SU-DHL-6 (cell line): Measurements from ENCODE around the gene FANCM.
A peak's percentile ranks its signal among the peaks of the same experiment; 100 is the strongest.

ENCODE experiments used
- H2AFZ ChIP-seq: fragments of 200-600 bp; sonication (generic); 2 replicates; pipeline ENCODE4 v1.6.1; 2014; ENCODE audit warnings: low read depth, mild to moderate bottlenecking, moderate library complexity, mixed read lengths, antibody characterized with exemption, low read length; ENCODE audit not compliant: severe bottlenecking
- H3F3A ChIP-seq: fragments of 200-600 bp; shearing (Covaris generic); 2 replicates; pipeline ENCODE4 v1.6.0; 2016; ENCODE audit warnings: antibody characterized with exemption, mild to moderate bottlenecking; ENCODE audit not compliant: insufficient read depth
- H3K27ac ChIP-seq: fragments of 200-600 bp; sonication (generic); 2 replicates; pipeline ENCODE4 v1.5.1; 2016; ENCODE audit warnings: low read depth, mild to moderate bottlenecking, low read length, moderate library complexity, mixed read lengths
- H3K27me3 ChIP-seq: fragments of 200-600 bp; sonication (generic), shearing (Covaris generic); 2 replicates; pipeline ENCODE4 v1.6.0; 2014; ENCODE audit warnings: mild to moderate bottlenecking, low read length
- H3K36me3 ChIP-seq: fragments of 200-600 bp; sonication (generic); 2 replicates; pipeline ENCODE4 v1.6.1; 2014; ENCODE audit warnings: mild to moderate bottlenecking, low read length, mixed read lengths
- H3K4me2 ChIP-seq: fragments of 300-600, 200-600 bp; shearing (Covaris generic), sonication (generic); 2 replicates; pipeline ENCODE4 v1.6.0; 2014; ENCODE audit warnings: low read length, low read depth, mild to moderate bottlenecking; ENCODE audit not compliant: poor library complexity, severe bottlenecking
- H3K4me3 ChIP-seq: fragments of 200-600 bp; sonication (generic); 2 replicates; pipeline ENCODE4 v1.5.1; 2014; ENCODE audit warnings: antibody characterized with exemption, low read length, mild to moderate bottlenecking, mixed read lengths; ENCODE audit not compliant: insufficient read depth, poor library complexity, severe bottlenecking
- H3K79me2 ChIP-seq: fragments of 200-600 bp; sonication (generic); 2 replicates; pipeline ENCODE4 v1.6.1; 2014; ENCODE audit warnings: mild to moderate bottlenecking, low read length, moderate library complexity; ENCODE audit not compliant: insufficient read depth
- H3K9ac ChIP-seq: fragments of 200-600 bp; sonication (generic); 2 replicates; pipeline ENCODE4 v1.7.0; 2014; ENCODE audit warnings: mild to moderate bottlenecking, low read length
- H3K9me2 ChIP-seq: fragments of 200-600 bp; sonication (generic); replicated peaks from 2 replicates; pipeline ENCODE4 v1.6.1; 2014; ENCODE audit warnings: low read length; ENCODE audit not compliant: insufficient read depth
- H3K9me3 ChIP-seq: fragments of 200-600 bp; sonication (generic); 2 replicates; pipeline ENCODE4 v1.6.1; 2014; ENCODE audit warnings: low read length, mixed read lengths; ENCODE audit not compliant: insufficient read depth
- H4K20me1 ChIP-seq: fragments of 200-600 bp; sonication (generic); 2 replicates; pipeline ENCODE4 v1.6.1; 2014; ENCODE audit warnings: low read depth, mild to moderate bottlenecking, antibody characterized with exemption, low read length, moderate library complexity, mixed read lengths
- CTCF ChIP-seq: fragments of 200-600 bp; sonication (generic); IDR thresholded peaks from one replicate; pipeline ENCODE4 v1.5.1; 2017; ENCODE audit warnings: antibody characterized with exemption, mild to moderate bottlenecking, low read length, moderate library complexity; ENCODE audit not compliant: insufficient read depth, poor library complexity, severe bottlenecking
- EZH2phosphoT487 ChIP-seq: fragments of 200-600 bp; sonication (generic), shearing (Covaris generic); conservative IDR thresholded peaks from 2 replicates; pipeline ENCODE4 v1.6.1; 2018; ENCODE audit warnings: mild to moderate bottlenecking, antibody characterized with exemption, low read length, moderate library complexity, mixed read lengths

Gene FANCM

GRCh38 chr14:45135659-45136395 is at the start of gene FANCM:
Gene FANCM (plus strand): TSS chr14:45135930. CDS start chr14:45136032, 102 bp downstream.
- Histone ChIP-seq H3K9me2 (no peaks in the 10 kb centered on the region), H3F3A (peaks cover 10% of the 10 kb centered on the region), H3K9ac (peak within 1 kb of the TSS; percentile 71), H3K79me2 (peaks cover 75% of the 10 kb centered on the region), H4K20me1 (0 out of 2 replicates have a peak, but pooled peaks cover 4% of the 10 kb centered on the region), H3K36me3 (0 out of 2 replicates have a peak, but pooled peaks cover 3% of the 10 kb centered on the region), H3K9me3 (no peaks in the 10 kb centered on the region), H2AFZ (peak within 1 kb of the TSS; percentile 93), H3K4me3 (peak within 1 kb of the TSS; percentile 76), H3K4me2 (peak within 1 kb of the TSS; percentile 99), H3K27ac (peak within 1 kb of the TSS; percentile 82), H3K27me3 (no peaks in the 10 kb centered on the region)
- TF ChIP-seq CTCF, result no peak
- TF ChIP-seq EZH2phosphoT487, result no peak

- no peaks in the 10 kb centered on the region for H3K27me3 ChIP-seq
- H3K4me2 ChIP-seq, result peak overlapping the region; percentile 34
- H3K9ac ChIP-seq, result no peak overlapping the region
- TF ChIP-seq EZH2phosphoT487, result no peak
- no peak for TF ChIP-seq CTCF
- H3K4me3 ChIP-seq, result no peak overlapping the region
- peaks cover 14% of the 10 kb centered on the region; the same call in 1 of the 2 replicates for H4K20me1 ChIP-seq
- no peaks in the 10 kb centered on the region for H3K9me3 ChIP-seq
- 0 out of 2 replicates have a peak, but pooled peaks cover 3% of the 10 kb centered on the region for H3F3A ChIP-seq
- H2AFZ ChIP-seq, result no peak overlapping the region
- H3K9me2 ChIP-seq, result no peaks in the 10 kb centered on the region
- no peak overlapping the region for H3K27ac ChIP-seq
- peaks cover 100% of the 10 kb centered on the region for H3K79me2 ChIP-seq
- peaks cover 6% of the 10 kb centered on the region; the same call in 1 of the 2 replicates for H3K36me3 ChIP-seq
Observed at GRCh38 chr14:45089813-45090212, 45.9 kb upstream of the FANCM start.

- Histone ChIP-seq H3K9me2 (no peaks in the 10 kb centered on the region), H3K4me3 (no peak overlapping the region), H3K27ac (no peak overlapping the region), H3K36me3 (peaks cover 24% of the 10 kb centered on the region), H2AFZ (no peak overlapping the region), H3K27me3 (no peaks in the 10 kb centered on the region), H4K20me1 (peaks cover 14% of the 10 kb centered on the region; the same call in 1 of the 2 replicates), H3K9me3 (no peaks in the 10 kb centered on the region), H3K9ac (no peak overlapping the region), H3K79me2 (peaks cover 94% of the 10 kb centered on the region), H3F3A (0 out of 2 replicates have a peak, but pooled peaks cover 3% of the 10 kb centered on the region), H3K4me2 (no peak overlapping the region)
- no peak for TF ChIP-seq CTCF
Observed at GRCh38 chr14:45091710-45092109, 44.0 kb upstream of the FANCM start.
